RWPE2 (cell line): ENCODE data around the gene MYOF.

Source experiments
- ATAC-seq: fragments of 200-7000 bp; cut with Tn5 transposase; 3 replicates; pipeline ENCODE4 v1.9.1; 2021; ENCODE audit warnings: low read depth
- DNase-seq: peaks from one replicate; pipeline ENCODE4 v3.0.0-alpha.2; 2020; ENCODE audit warnings: low spot score
- H3K27ac ChIP-seq: fragments of 450-650 bp; 2 replicates; pipeline ENCODE4 v1.5.1; 2017; ENCODE audit warnings: mild to moderate bottlenecking; ENCODE audit not compliant: poor library complexity, severe bottlenecking
- H3K27me3 ChIP-seq: fragments of 250-450 bp; sonication (Bioruptor Pico); 2 replicates; pipeline ENCODE4 v1.5.1; 2021; ENCODE audit warnings: mild to moderate bottlenecking, moderate library complexity; ENCODE audit not compliant: insufficient read depth, poor library complexity, severe bottlenecking
- H3K36me3 ChIP-seq: fragments of 250-450 bp; sonication (Bioruptor Pico); 2 replicates; pipeline ENCODE4 v1.5.1; 2020; ENCODE audit warnings: low read depth, mild to moderate bottlenecking, moderate library complexity
- H3K4me1 ChIP-seq: fragments of 250-450 bp; sonication (Bioruptor Pico); 2 replicates; pipeline ENCODE4 v1.5.1; 2021; ENCODE audit warnings: mild to moderate bottlenecking, moderate library complexity; ENCODE audit not compliant: insufficient read depth, poor library complexity, severe bottlenecking
- H3K4me3 ChIP-seq: fragments of 250-450 bp; sonication (Bioruptor Pico); 2 replicates; pipeline ENCODE4 v1.5.1; 2021; ENCODE audit warnings: mild to moderate bottlenecking, moderate library complexity; ENCODE audit not compliant: severe bottlenecking
- H3K9me3 ChIP-seq: fragments of 250-450 bp; sonication (Bioruptor Pico); 2 replicates; pipeline ENCODE4 v1.5.1; 2021; ENCODE audit warnings: mild to moderate bottlenecking, moderate library complexity; ENCODE audit not compliant: severe bottlenecking
- CTCF ChIP-seq: fragments of 450-650 bp; IDR thresholded peaks from one replicate; pipeline ENCODE4 v1.5.1; 2017; ENCODE audit warnings: mild to moderate bottlenecking, moderate library complexity; ENCODE audit not compliant: poor library complexity, severe bottlenecking

MYOF gene

GRCh38 chr10:93503075-93503474, 20.9 kb upstream of the MYOF start:
- DNase-seq (no peak), ATAC-seq (no peak)
- Histone ChIP-seq H3K36me3 (peaks cover 93% of the 10 kb centered on the region), H3K27me3 (no peaks in the 10 kb centered on the region), H3K4me3 (no peak overlapping the region), H3K9me3 (no peaks in the 10 kb centered on the region), H3K4me1 (peaks cover 7% of the 10 kb centered on the region), H3K27ac (no peak overlapping the region)
- TF ChIP-seq CTCF: no peak

- Histone ChIP-seq H3K36me3 (peaks cover 80% of the 10 kb centered on the region), H3K9me3 (no peaks in the 10 kb centered on the region), H3K4me3 (no peak overlapping the region), H3K27ac (no peak overlapping the region), H3K27me3 (no peaks in the 10 kb centered on the region), H3K4me1 (peaks cover 13% of the 10 kb centered on the region)
- DNase-seq (no peak), ATAC-seq (no peak)
- no peak for TF ChIP-seq CTCF
Measured at GRCh38 chr10:93501650-93502049, 19.5 kb upstream of the MYOF start.

GRCh38 chr10:93498166-93498565, 16.0 kb upstream of the MYOF start:
- H3K4me3 ChIP-seq: no peak overlapping the region
- H3K4me1 ChIP-seq: peaks cover 19% of the 10 kb centered on the region
- H3K36me3 ChIP-seq: peaks cover 45% of the 10 kb centered on the region
- no peaks in the 10 kb centered on the region for H3K9me3 ChIP-seq
- TF ChIP-seq CTCF: no peak
- no peak for DNase-seq
- no peaks in the 10 kb centered on the region for H3K27me3 ChIP-seq
- ATAC-seq: no peak
- H3K27ac ChIP-seq: no peak overlapping the region

GRCh38 chr10:93496322-93497041, 14.3 kb upstream of the MYOF start, which contains the start of gene CEP55:
Gene CEP55 (plus strand): TSS chr10:93496612. CDS start chr10:93500052, 3,440 bp downstream.
- H3K36me3 ChIP-seq: peaks cover 28% of the 10 kb centered on the region
- ATAC-seq: peak; percentile 98
- H3K27me3 ChIP-seq: no peaks in the 10 kb centered on the region
- no peak for TF ChIP-seq CTCF
- peak within 1 kb of the TSS; percentile 74 for H3K4me3 ChIP-seq
- H3K9me3 ChIP-seq: no peaks in the 10 kb centered on the region
- peak; percentile 94 for DNase-seq
- H3K27ac ChIP-seq: peak within 1 kb of the TSS; percentile 55
- H3K4me1 ChIP-seq: peaks cover 19% of the 10 kb centered on the region

GRCh38 chr10:93495654-93496321, 13.7 kb upstream of the MYOF start:
- Histone ChIP-seq H3K27ac (peak overlapping the region; percentile 55), H3K27me3 (no peaks in the 10 kb centered on the region), H3K9me3 (no peaks in the 10 kb centered on the region), H3K36me3 (peaks cover 21% of the 10 kb centered on the region), H3K4me3 (peak overlapping the region; percentile 74), H3K4me1 (peaks cover 19% of the 10 kb centered on the region)
- no peak for DNase-seq
- no peak for TF ChIP-seq CTCF
- ATAC-seq: peak; percentile 29
